H1 (cell line): Measurements from ENCODE around the gene TTLL1. TPM values are rescaled to one million over a fixed set of nuclear protein-coding genes. Genes with fewer than 3 reads are reported as not detected.

Experiments used
- CTCF ChIA-PET: fragments of 300-600 bp; sonication (Branson Sonifier 250); formaldehyde crosslinking; loops from one replicate; lab custom pipeline; 2021; ENCODE audit not compliant: partially characterized antibody; lab: Charles Lee
- POLR2A ChIA-PET: fragments of 300-600 bp; sonication (Branson Sonifier 250); formaldehyde crosslinking; loops from one replicate; lab custom pipeline; 2021; ENCODE audit warnings: inconsistent platforms; ENCODE audit not compliant: partially characterized antibody; lab: Charles Lee
- DNase-seq, 2 experiments: peaks; one replicate each; pipeline versions ENCODE4 v3.0.0 to v3.0.0-alpha.2; 2010 to 2022; ENCODE audit warnings: low spot score in 2 of 2, low read depth in 1 of 2, mixed read lengths in 1 of 2
- FAIRE-seq: peaks from 2 replicates; lab custom pipeline; 2011; peaks lifted over from hg19 to GRCh38; lab: Jason Lieb, UNC
- H2AFZ ChIP-seq: 2 replicates; pipeline ENCODE4 v1.8.1; 2012; ENCODE audit warnings: low read length, inconsistent platforms
- H2AK5ac ChIP-seq: 2 replicates; pipeline ENCODE4 v1.6.1; 2013; ENCODE audit warnings: low read depth, low read length
- H2BK120ac ChIP-seq: replicated peaks from 2 replicates; pipeline ENCODE3; 2013; ENCODE audit warnings: low read depth, low read length, inconsistent platforms
- H2BK12ac ChIP-seq: 2 replicates; pipeline ENCODE4 v1.6.1; 2013; ENCODE audit warnings: low read depth, low read length
- H2BK15ac ChIP-seq: 2 replicates; pipeline ENCODE4 v1.6.1; 2013; ENCODE audit warnings: low read length
- H2BK20ac ChIP-seq: 2 replicates; pipeline ENCODE4 v1.6.1; 2013; ENCODE audit warnings: low read length
- H2BK5ac ChIP-seq: 2 replicates; pipeline ENCODE4 v1.6.1; 2013; ENCODE audit warnings: low read depth, low read length
- H3K14ac ChIP-seq: 2 replicates; pipeline ENCODE4 v1.6.1; 2013; ENCODE audit warnings: inconsistent platforms; ENCODE audit not compliant: insufficient read length
- H3K18ac ChIP-seq: 2 replicates; pipeline ENCODE4 v1.6.1; 2013; ENCODE audit warnings: low read length; ENCODE audit errors: extremely low read depth
- H3K23ac ChIP-seq: 2 replicates; pipeline ENCODE4 v1.6.1; 2013; ENCODE audit warnings: inconsistent platforms; ENCODE audit not compliant: insufficient read length
- H3K23me2 ChIP-seq: 2 replicates; pipeline ENCODE4 v1.6.1; 2013; ENCODE audit warnings: low read depth, low read length
- H3K27ac ChIP-seq: 2 replicates; pipeline ENCODE4 v1.6.1; 2011; ENCODE audit warnings: low read depth, low read length, inconsistent platforms
- H3K27me3 ChIP-seq, 4 experiments: replicated peaks in 1 of 4; 1 replicate in 1 of 4; 2 replicates in 3 of 4; pipeline versions ENCODE4 v1.6.1 to v1.8.1; 2011 to 2013; ENCODE audit warnings: low read length in 3 of 4, mild to moderate bottlenecking in 3 of 4, inconsistent platforms in 2 of 4, mixed read lengths in 2 of 4, moderate library complexity in 1 of 4; ENCODE audit not compliant: control insufficient read depth in 3 of 4, insufficient read depth in 3 of 4; ENCODE audit errors: extremely low read depth in 1 of 4
- H3K36me3 ChIP-seq, 4 experiments: 2 replicates each; pipeline versions ENCODE4 v1.6.1 to v1.8.1; 2011 to 2013; ENCODE audit warnings: mild to moderate bottlenecking in 4 of 4, low read length in 3 of 4, moderate library complexity in 2 of 4, control low read depth in 1 of 4, inconsistent platforms in 1 of 4; ENCODE audit not compliant: insufficient read depth in 4 of 4, control insufficient read depth in 2 of 4
- H3K4ac ChIP-seq: replicated peaks from 2 replicates; pipeline ENCODE3; 2013; ENCODE audit warnings: low read length, low read depth, mixed read lengths, inconsistent platforms; ENCODE audit not compliant: insufficient read length
- H3K4me1 ChIP-seq, 4 experiments: replicated peaks in 1 of 4; 1 replicate in 1 of 4; 2 replicates in 3 of 4; pipeline versions ENCODE4 v1.6.1 to v1.8.1; 2011 to 2013; ENCODE audit warnings: low read length in 3 of 4, inconsistent platforms in 2 of 4, mixed read lengths in 1 of 4; ENCODE audit not compliant: insufficient read depth in 4 of 4, control insufficient read depth in 3 of 4
- H3K4me2 ChIP-seq, 2 experiments: 2 replicates each; pipeline versions ENCODE4 v1.6.1 to v1.8.1; 2011 to 2013; ENCODE audit warnings: low read depth in 2 of 2, low read length in 2 of 2, control low read depth in 1 of 2, inconsistent platforms in 1 of 2, mild to moderate bottlenecking in 1 of 2; ENCODE audit not compliant: insufficient read depth in 1 of 2
- H3K4me3 ChIP-seq, 4 experiments: fragments of 200-600, 300-600 bp in 1 of 4; sonication (generic), shearing (Covaris generic), sonication (Bioruptor Twin) in 1 of 4; 2 replicates each; pipeline versions ENCODE4 v1.5.1 to v1.8.1; 2011 to 2016; ENCODE audit warnings: low read length in 4 of 4, low read depth in 3 of 4, control low read depth in 2 of 4, inconsistent platforms in 2 of 4, mild to moderate bottlenecking in 2 of 4, mixed read lengths in 1 of 4, moderate library complexity in 1 of 4; ENCODE audit not compliant: insufficient read depth in 2 of 4; ENCODE audit errors: extremely low read depth in 1 of 4
- H3K56ac ChIP-seq: replicated peaks from 2 replicates; pipeline ENCODE3; 2013; ENCODE audit warnings: low read depth, mild to moderate bottlenecking, mixed read lengths, low read length, inconsistent platforms; ENCODE audit not compliant: insufficient read length
- H3K79me1 ChIP-seq: 2 replicates; pipeline ENCODE4 v1.6.1; 2013; ENCODE audit warnings: low read depth, low read length, control low read depth
- H3K79me2 ChIP-seq, 2 experiments: 2 replicates each; pipeline versions ENCODE4 v1.6.1 to v1.8.1; 2012 to 2013; ENCODE audit warnings: low read length in 2 of 2, mild to moderate bottlenecking in 2 of 2, inconsistent platforms in 1 of 2; ENCODE audit not compliant: insufficient read depth in 2 of 2, control insufficient read depth in 1 of 2
- H3K9ac ChIP-seq, 4 experiments: replicated peaks in 1 of 4; 1 replicate in 1 of 4; 2 replicates in 3 of 4; pipeline versions ENCODE4 v1.6.1 to v1.8.1; 2011 to 2013; ENCODE audit warnings: low read depth in 3 of 4, low read length in 3 of 4, control low read depth in 2 of 4, mild to moderate bottlenecking in 2 of 4, moderate library complexity in 2 of 4, inconsistent platforms in 1 of 4; ENCODE audit errors: extremely low read depth in 1 of 4
- H3K9me3 ChIP-seq, 2 experiments: 2 replicates each; pipeline versions ENCODE4 v1.6.1 to v1.8.1; 2012 to 2013; ENCODE audit warnings: mild to moderate bottlenecking in 2 of 2, moderate library complexity in 2 of 2, control low read depth in 1 of 2, inconsistent platforms in 1 of 2, low read depth in 1 of 2, low read length in 1 of 2, mixed read lengths in 1 of 2; ENCODE audit not compliant: insufficient read depth in 2 of 2
- H4K20me1 ChIP-seq, 2 experiments: replicated peaks in 1 of 2; 2 replicates each; pipeline versions ENCODE3 to v1.8.1; 2011 to 2013; ENCODE audit warnings: inconsistent platforms in 2 of 2, low read length in 2 of 2, mild to moderate bottlenecking in 1 of 2; ENCODE audit not compliant: insufficient read depth in 2 of 2, control insufficient read depth in 1 of 2
- H4K5ac ChIP-seq: 2 replicates; pipeline ENCODE4 v1.6.1; 2013; ENCODE audit warnings: low read length, low read depth, mixed read lengths, inconsistent platforms; ENCODE audit not compliant: insufficient read length
- H4K8ac ChIP-seq: 2 replicates; pipeline ENCODE4 v1.8.0; 2013; ENCODE audit warnings: mild to moderate bottlenecking, moderate library complexity, low read length, inconsistent platforms; ENCODE audit not compliant: insufficient read depth; ENCODE audit errors: extremely low read depth
- H4K91ac ChIP-seq: replicated peaks from 2 replicates; pipeline ENCODE3; 2013; ENCODE audit warnings: low read length, mixed read lengths, inconsistent platforms; ENCODE audit not compliant: insufficient read length
- CBX8 ChIP-seq: fragments of 300-800, 300-1000 bp; sonication (generic); IDR thresholded peaks from 2 replicates; pipeline ENCODE4 v1.7.1; 2016; ENCODE audit warnings: low read depth, low read length, borderline replicate concordance
- CREB1 ChIP-seq: IDR thresholded peaks from 2 replicates; pipeline ENCODE4 v1.6.1; 2012; ENCODE audit warnings: inconsistent platforms
- EP300 ChIP-seq, 2 experiments: IDR thresholded peaks; 1 replicate in 1 of 2; 2 replicates in 1 of 2; pipeline ENCODE4 v1.6.1; 2011 to 2012; ENCODE audit warnings: low read depth in 2 of 2, low read length in 2 of 2, mild to moderate bottlenecking in 2 of 2, borderline replicate concordance in 1 of 2, inconsistent platforms in 1 of 2, moderate library complexity in 1 of 2
- FOSL1 ChIP-seq: IDR thresholded peaks from 2 replicates; pipeline ENCODE4 v1.6.1; 2011; ENCODE audit warnings: mild to moderate bottlenecking, low read depth, low read length, moderate library complexity; ENCODE audit not compliant: insufficient read depth
- GTF2F1 ChIP-seq: IDR thresholded peaks from 2 replicates; pipeline ENCODE4 v1.6.1; 2012; ENCODE audit warnings: low read depth, low read length, improper control_type of control experiment, borderline replicate concordance
- NRF1 ChIP-seq: IDR thresholded peaks from 2 replicates; pipeline ENCODE4 v1.6.1; 2011; ENCODE audit warnings: mild to moderate bottlenecking, low read depth, low read length, improper control_type of control experiment
- SP1 ChIP-seq: IDR thresholded peaks from 2 replicates; pipeline ENCODE4 v1.6.1; 2011; ENCODE audit warnings: low read depth, low read length
- TAF1 ChIP-seq: IDR thresholded peaks from 2 replicates; pipeline ENCODE4 v1.6.1; 2011; ENCODE audit warnings: mild to moderate bottlenecking, low read depth, low read length
- ZNF274 ChIP-seq: IDR thresholded peaks from 2 replicates; pipeline ENCODE4 v1.7.0; 2012; ENCODE audit warnings: low read length, borderline replicate concordance; ENCODE audit errors: extremely low read depth
- WGBS, 2 experiments: shearing (Covaris generic) in 1 of 2; methylation state at CpG; one replicate each; pipeline versions ENCODE4 v1.1.6 to v1.1.7; 2013 to 2015; ENCODE audit warnings: low lambda C conversion rate in 2 of 2, mixed read lengths in 2 of 2, inconsistent platforms in 1 of 2, low coverage in 1 of 2, missing lambda C conversion rate in 1 of 2; ENCODE audit not compliant: insufficient replicate concordance in 2 of 2, insufficient coverage in 1 of 2, insufficient read length in 1 of 2; ENCODE audit errors: extremely low coverage in 1 of 2, missing lambda C conversion rate in 1 of 2; 5-methylcytosine and 5-hydroxymethylcytosine counted together
- polyA plus RNA-seq, 7 experiments: library from polyadenylated mRNA; depleted of rRNA in 3 of 7; stranded (reverse) in 5 of 7; unstranded in 2 of 7; fragments of >200 nt in 5 of 7; fragments of 200-250 nt in 2 of 7; gene quantifications; 1 replicate in 5 of 7; 2 replicates in 1 of 7; 4 replicates in 1 of 7; pipeline versions ENCODE4 v1.2.1 to v1.2.3, GENCODE V29; 2011 to 2013; ENCODE audit warnings: missing spikeins in 2 of 7, mixed read lengths in 2 of 7
- total RNA-seq: library from RNA; stranded (reverse); fragmentation: NEBNext Ultra II Directional; extraction: Animal tissue kit (Norgen Biotek cat#: 25700); gene quantifications from 2 replicates; pipeline ENCODE4 v1.2.1, GENCODE V29; 2021

Gene TTLL1
- total and polyA plus RNA-seq, 2 of the 8 experiments (the other 6 are each of a cell fraction or from before 2014, with no cell fraction given): 5.0 to 13.8 TPM

DNA sequence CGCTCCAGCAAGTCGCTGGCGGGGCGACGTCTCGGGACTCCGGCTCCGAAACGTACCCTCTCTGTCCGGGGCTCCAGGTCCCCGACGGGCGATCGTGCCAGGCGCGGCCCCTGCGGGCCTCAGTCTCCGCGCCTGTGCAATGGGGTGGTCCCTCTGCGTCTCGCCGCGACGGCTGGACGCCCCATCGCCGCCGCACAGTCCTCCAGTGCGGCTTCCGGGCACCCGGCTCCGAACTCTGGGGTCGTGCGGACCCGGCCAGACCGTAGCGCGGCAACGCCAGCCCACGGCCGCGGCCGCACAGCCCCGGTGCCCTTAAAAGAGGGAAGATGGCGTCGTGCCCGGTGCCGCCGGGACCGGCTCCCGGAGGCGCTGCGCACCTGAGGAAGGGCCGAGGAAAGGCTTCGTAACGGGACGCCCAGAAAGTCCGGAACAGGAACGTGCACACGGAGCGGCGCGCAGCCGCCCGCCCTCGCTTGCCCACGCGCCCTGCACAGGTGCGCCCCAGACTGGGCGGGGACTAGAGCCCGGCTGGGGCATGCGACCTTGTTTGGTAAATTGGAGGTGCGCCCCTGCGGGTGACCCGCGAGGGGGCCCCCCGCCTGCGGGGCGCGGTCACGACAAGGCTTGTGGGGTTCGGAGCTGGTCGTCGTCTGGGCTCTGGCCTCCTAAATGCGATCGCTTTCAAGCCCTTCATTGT is 21.9 kb upstream of the TTLL1 start:
- Histone ChIP-seq H4K91ac (no peak overlapping the region), H4K8ac (peak overlapping the region; percentile 14), H3K79me1 (no peaks in the 10 kb centered on the region; the same call in 1 of the 2 replicates), H4K5ac (no peak overlapping the region), H3K4me1 (peaks cover 0 to 3% (median 1%) of the 10 kb centered on the region in 4 experiments; a peak in 4 of 7 replicates), H2BK120ac (no peak overlapping the region), H2AFZ (peak overlapping the region; percentile 63; the same call in 1 of the 2 replicates), H4K20me1 (peaks cover 3 to 4% of the 10 kb centered on the region in 2 experiments), H3K9me3 (no peaks in the 10 kb centered on the region), H2BK12ac (peak overlapping the region; percentile 43; the same call in 1 of the 2 replicates), H3K14ac (no peak overlapping the region), H3K27ac (no peak overlapping the region), H3K9ac (peak overlapping the region in 2 of 4 experiments; percentile 29 to 40; a peak in 4 of 7 replicates), H2AK5ac (no peak overlapping the region), H2BK5ac (no peak overlapping the region), H3K4me2 (peak overlapping the region; percentile 91 to 97), H3K18ac (peak overlapping the region; percentile 15; the same call in 1 of the 2 replicates), H3K23ac (no peak overlapping the region), H3K79me2 (no peaks in the 10 kb centered on the region), H3K4ac (no peak overlapping the region), H3K27me3 (peaks cover 10 to 46% (median 40%) of the 10 kb centered on the region in 4 experiments), H2BK15ac (no peak overlapping the region), H2BK20ac (no peak overlapping the region), H3K23me2 (peaks cover 13% of the 10 kb centered on the region; the same call in 1 of the 2 replicates), H3K56ac (no peak overlapping the region), H3K36me3 (no peaks in the 10 kb centered on the region), H3K4me3 (peak overlapping the region; percentile 56 to 66 (median 62))
- peak in 1 of 2 experiments; percentile 75 for DNase-seq
- CTCF ChIA-PET: interaction anchor here (0.6 to 3.1 kb wide), 9 partner anchors 10 to 254 kb away, joined by 3 to 9 read pairs (median 3); partner anchors contain the start of gene ARFGAP3
- no peak for FAIRE-seq
- POLR2A ChIA-PET: interaction anchor here (0.6 to 1.3 kb wide), 3 partner anchors 11 to 603 kb away, joined by 3 to 7 read pairs (median 4); partner anchors contain the start of gene TTLL12
- WGBS, 2 experiments: 5% methylated on average over 83 of the region's 86 CpGs; no CpG with 5 or more reads in 1 of the 2 experiments
- TF ChIP-seq CREB1 (no peak), TAF1 (0 out of 2 replicates have a peak, but pooled peaks have one; percentile 19), CBX8 (no peak), EP300 (IDR thresholded peaks at IDR 0.05; ENCODE audit: borderline replicate concordance in 1 of 2, low read depth in 2 of 2, low read length in 2 of 2) (no peak), NRF1 (no peak; the same call in 1 of the 2 replicates), FOSL1 (no peak), SP1 (peak; percentile 51; the same call in 1 of the 2 replicates), ZNF274 (no peak), GTF2F1 (no peak)
